Measurements from ENCODE around the gene DGKE.

The DGKE gene

DNA sequence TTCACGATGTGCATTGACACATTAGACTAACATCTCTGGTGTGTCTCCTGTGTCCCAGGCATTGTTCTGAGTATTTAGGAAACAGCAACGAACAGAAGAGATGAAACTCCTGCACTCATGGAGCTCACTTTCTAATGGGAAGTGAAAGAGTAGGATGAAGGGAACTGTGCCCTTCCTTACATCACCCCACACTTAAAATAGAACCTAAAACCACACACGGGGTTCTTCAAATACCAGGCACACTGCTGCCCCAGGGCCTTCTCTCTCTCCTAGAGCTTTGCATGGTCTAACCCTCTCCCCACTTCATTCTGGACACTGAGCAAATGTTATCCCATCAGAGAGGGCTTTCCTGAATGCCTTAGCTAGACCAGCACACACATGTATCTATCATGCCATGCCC is 46.2 kb downstream of the DGKE start:
- TF ChIP-seq, protein P1, sequence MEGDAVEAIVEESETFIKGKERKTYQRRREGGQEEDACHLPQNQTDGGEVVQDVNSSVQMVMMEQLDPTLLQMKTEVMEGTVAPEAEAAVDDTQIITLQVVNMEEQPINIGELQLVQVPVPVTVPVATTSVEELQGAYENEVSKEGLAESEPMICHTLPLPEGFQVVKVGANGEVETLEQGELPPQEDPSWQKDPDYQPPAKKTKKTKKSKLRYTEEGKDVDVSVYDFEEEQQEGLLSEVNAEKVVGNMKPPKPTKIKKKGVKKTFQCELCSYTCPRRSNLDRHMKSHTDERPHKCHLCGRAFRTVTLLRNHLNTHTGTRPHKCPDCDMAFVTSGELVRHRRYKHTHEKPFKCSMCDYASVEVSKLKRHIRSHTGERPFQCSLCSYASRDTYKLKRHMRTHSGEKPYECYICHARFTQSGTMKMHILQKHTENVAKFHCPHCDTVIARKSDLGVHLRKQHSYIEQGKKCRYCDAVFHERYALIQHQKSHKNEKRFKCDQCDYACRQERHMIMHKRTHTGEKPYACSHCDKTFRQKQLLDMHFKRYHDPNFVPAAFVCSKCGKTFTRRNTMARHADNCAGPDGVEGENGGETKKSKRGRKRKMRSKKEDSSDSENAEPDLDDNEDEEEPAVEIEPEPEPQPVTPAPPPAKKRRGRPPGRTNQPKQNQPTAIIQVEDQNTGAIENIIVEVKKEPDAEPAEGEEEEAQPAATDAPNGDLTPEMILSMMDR (conservative IDR thresholded peaks at IDR 0.05; ENCODE audit: low read length), result no peak
- no peak overlapping the region for H3K4me3 ChIP-seq (ENCODE audit: low read length)
- no peak for DNase-seq (ENCODE audit: low read depth)

DNA sequence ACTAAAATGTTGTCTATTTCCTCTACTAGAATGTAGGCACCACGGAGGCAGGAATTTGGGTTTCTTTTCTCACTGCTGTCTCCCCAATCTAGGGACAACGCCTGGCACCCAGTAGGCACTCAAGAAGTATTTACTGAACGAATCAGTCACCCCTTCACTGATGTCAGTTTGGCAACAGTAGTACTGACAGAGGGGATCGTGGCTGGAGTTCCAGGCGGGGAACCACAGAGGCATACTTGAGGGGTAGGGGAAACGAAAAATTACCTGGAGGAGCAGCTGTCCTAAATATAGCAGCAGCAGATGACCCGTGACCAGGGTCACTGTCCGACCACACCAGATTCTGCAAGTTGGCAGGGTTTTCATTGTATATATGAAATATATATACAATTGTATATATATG is 46.6 kb downstream of the DGKE start:
- no peak overlapping the region for H3K4me3 ChIP-seq (ENCODE audit: low read length)
- DNase-seq (ENCODE audit: low read depth), result no peak
- TF ChIP-seq, protein P1 (conservative IDR thresholded peaks at IDR 0.05; ENCODE audit: low read length), result no peak

DNA sequence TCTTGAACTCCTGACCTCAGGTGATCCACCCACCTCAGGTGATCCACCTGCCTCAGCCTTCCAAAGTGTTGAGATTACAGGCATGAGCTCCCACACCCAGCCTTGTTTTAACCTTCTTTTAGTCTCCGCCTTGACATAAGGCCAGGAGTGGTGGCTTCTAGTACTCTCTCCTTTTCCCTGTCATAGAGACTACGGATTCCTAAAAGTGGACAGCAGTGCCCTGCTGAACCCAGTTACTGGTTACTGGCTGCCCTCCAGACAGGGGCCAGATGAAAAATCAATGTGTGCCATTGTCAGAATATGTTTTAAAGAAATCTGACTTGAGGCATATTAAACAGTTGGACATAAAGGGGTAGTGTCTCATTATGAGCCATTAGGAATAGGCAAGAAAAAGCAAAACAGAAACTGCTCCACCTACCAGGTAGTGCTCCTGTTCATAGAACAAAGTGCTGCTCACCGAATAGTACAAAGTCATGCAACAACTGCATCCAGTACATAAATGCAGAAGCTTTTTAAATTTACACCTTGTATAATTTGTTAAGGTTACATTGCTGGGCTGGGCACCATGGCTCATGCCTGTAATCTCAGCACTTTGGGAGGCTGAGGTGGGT is 47.8 kb downstream of the DGKE start:
- no peak for DNase-seq (ENCODE audit: low read depth)
- TF ChIP-seq, protein P1 (conservative IDR thresholded peaks at IDR 0.05; ENCODE audit: low read length), result no peak
- H3K4me3 ChIP-seq (ENCODE audit: low read length), result no peak overlapping the region

DNA sequence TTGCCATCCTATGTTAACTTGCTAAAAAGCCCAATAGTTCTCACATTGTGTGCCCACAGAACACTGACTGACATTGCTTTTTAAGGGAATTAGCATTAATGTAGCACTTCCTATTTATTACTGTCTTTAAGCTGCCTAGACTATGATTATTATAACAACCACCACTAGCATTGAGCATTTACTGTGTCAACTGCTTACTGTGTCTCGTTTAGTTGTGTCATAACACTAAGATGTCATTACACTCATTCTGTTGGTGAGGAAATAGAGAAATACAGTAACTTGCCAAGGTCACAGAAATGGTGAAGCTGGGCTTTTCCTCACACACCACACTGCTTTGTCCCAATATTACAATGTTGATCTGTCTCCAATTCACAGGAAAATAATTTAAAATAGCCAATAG is 49.7 kb downstream of the DGKE start:
- TF ChIP-seq, protein P1 (conservative IDR thresholded peaks at IDR 0.05; ENCODE audit: low read length), result no peak
- no peak overlapping the region for H3K4me3 ChIP-seq (ENCODE audit: low read length)
- DNase-seq (ENCODE audit: low read depth), result no peak

DNA sequence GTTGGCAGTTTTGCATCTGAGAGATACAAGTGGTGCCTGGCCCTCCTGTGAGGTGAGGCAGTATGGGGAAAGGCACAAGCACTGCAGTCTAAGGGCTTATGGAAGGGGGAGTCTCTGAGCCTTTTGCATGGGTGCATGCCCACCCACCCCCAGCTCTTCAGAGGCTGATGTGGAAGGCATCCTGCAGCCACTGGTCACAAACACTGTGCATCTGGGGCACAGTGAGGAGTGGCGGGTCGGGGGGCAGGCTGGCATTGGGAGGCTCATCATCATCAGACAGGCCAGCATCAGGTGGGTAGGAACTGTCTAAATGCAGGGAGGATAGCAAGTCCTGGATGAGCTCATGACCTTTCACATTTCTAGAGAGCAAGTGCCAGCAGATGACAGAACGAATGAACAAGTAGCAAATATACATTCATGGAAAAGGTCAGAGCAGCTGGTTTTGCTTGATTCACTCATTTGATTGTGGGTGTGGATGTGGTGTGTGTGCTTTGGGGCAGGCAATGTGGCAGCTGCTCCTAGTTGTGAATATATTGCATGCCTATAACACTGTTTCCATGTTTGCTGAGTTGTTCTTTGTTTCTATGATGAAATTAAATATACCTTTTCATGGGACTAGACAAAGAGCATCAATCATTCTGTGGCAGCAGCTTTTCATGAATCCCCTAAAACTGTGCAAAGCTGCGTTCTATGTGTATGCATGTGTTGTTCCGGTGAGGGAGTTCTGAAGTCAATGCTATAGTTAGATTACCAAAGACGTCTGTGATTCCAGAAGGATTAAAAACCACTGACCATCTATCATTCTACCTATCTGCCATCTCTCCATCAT is 50.7 kb downstream of the DGKE start:
- H3K4me3 ChIP-seq (ENCODE audit: low read length), result no peak overlapping the region
- TF ChIP-seq, protein P1 (conservative IDR thresholded peaks at IDR 0.05; ENCODE audit: low read length), result no peak
- DNase-seq (ENCODE audit: low read depth), result no peak

DNA sequence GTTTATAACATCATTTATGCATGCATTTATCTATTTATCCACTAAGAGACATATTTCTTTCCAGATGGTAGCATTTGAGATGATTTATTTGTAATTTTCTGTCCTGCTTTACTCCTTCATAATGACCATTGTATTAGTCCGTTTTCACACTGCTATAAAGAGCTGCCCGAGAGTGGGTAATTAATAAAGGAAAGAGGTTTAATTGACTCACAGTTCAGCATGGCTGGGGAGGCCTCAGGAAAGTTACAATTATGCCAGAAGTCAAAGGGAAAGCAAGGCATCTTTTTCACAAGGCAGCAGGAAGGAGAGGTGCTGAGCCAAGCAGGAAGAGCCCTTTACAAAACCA is 51.3 kb downstream of the DGKE start:
- no peak overlapping the region for H3K4me3 ChIP-seq (ENCODE audit: low read length)
- TF ChIP-seq, protein P1 (conservative IDR thresholded peaks at IDR 0.05; ENCODE audit: low read length), result no peak
- no peak for DNase-seq (ENCODE audit: low read depth)

DNA sequence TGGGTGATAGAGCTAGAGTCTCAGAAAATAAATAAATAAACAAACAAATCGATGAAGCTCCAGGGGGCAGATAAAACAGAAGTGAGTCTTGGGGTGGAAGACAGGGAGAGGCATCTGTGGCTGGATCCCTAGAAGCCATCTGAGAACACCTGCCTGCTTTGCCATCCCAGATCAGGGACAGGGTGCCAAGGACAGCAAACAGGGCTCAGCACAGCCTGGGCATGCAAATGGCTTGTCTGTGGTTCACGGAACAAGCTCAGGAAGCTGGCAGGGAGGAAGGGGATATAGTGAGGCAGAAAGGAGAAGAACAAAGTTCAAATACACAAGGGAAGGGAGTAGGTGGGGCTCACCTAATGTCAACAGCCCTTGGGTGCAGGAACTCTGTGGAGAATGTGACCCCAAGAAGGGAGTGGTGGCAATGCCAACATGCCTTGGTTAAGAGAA is 52.4 kb downstream of the DGKE start:
- no peak for DNase-seq (ENCODE audit: low read depth)
- no peak overlapping the region for H3K4me3 ChIP-seq (ENCODE audit: low read length)
- TF ChIP-seq, protein P1 (conservative IDR thresholded peaks at IDR 0.05; ENCODE audit: low read length), result no peak
